ENCODE data around the gene ASB18.

The ASB18 gene

DNA sequence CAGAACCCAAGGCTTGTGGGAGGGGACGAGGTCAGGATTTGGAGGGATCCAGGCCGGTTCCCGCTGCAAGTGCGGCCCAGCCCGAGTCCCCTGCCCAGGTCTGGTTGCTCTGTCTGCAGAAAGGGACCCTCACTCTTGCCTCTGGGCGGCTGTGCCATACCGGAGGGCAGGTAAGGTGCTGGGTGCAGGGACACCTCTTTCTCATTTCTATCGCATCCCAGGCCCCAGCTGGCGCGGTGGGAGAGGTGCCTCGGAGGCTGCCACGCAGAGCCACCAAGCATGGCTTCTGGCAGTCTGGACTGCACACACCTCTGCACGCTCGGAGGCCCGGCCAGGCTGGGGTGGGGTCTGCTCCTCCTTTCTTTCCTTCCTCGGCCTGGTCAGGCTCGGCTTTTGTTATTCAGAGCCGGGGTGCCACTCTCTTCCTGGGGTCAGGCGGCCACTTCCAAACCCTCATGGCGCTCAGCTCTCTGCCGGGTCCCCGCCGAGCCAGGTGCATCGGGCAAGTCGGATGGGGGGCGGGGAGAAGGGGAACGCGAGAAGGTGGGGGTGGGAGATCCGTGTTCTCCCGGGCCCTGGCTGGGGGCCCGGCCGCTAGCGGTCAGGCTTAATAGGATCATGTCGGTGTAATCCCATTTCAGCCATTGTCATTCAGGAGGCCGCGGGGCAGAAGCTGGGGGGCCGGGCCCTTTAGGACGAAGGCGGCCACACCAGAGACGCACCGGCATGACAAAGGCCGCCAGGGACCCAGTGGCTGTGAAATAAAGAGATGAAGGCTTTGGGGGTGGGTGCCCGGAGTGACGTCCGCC lies 105.0 kb downstream of the ASB18 start:
- no peak for TF ChIP-seq ZNF274 (IDR thresholded peaks at IDR 0.05; ENCODE audit: low read depth, low read length)
- H3K4me3 ChIP-seq (ENCODE audit: low read length): no peak overlapping the region

- no peak for TF ChIP-seq ZNF274 (IDR thresholded peaks at IDR 0.05; ENCODE audit: low read depth, low read length)
- no peak overlapping the region for H3K4me3 ChIP-seq (ENCODE audit: low read length)
These were observed 106.2 kb downstream of the ASB18 start for GRCh38 chr2:236157815-236158498.

DNA sequence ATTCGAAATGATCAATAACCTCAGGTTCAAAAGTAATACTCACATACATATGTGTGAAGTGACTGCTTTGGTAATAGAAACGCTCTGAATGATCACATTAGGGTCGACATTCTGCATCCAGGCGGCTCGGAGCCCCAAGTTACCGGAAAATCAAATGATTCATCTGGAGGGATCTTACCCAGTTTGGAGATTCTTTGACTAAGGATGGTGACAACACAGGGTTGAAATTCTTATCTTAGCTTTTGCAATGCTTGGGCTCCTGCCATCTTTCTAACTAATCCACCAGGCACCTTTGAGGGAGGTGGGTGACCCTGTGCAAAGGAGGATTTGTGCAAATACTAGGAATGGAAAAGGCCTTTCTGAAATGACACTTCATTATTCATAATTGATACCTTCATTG lies 106.8 kb downstream of the ASB18 start:
- H3K4me3 ChIP-seq (ENCODE audit: low read length): no peak overlapping the region
- TF ChIP-seq ZNF274 (IDR thresholded peaks at IDR 0.05; ENCODE audit: low read depth, low read length): no peak

GRCh38 chr2:236156860-236157194 lies 107.4 kb downstream of the ASB18 start:
- TF ChIP-seq ZNF274 (IDR thresholded peaks at IDR 0.05; ENCODE audit: low read depth, low read length): no peak
- no peak overlapping the region for H3K4me3 ChIP-seq (ENCODE audit: low read length)

- TF ChIP-seq ZNF274 (IDR thresholded peaks at IDR 0.05; ENCODE audit: low read depth, low read length): no peak
- H3K4me3 ChIP-seq (ENCODE audit: low read length): no peak overlapping the region
These were observed 107.9 kb downstream of the ASB18 start for GRCh38 chr2:236156095-236156859.

DNA sequence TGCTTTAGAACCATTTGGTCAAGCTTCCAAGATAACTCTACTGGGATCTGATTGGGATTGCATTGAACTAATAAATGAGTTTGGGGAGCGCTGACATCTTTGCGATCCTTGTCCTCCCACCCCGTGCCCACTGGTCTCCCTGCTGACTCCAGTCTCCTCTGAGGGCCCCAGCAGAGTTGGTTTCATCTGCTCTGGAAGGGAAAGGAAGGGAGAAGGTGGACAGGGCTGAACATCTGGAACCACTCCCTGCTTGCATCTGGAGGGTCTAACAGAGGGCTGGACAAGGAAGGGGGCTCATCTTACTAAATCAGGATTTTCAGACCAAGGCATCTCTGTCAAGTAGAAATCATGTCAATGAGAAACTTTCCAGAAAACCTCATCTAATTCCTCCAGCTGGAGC lies 108.8 kb downstream of the ASB18 start:
- TF ChIP-seq ZNF274 (IDR thresholded peaks at IDR 0.05; ENCODE audit: low read depth, low read length): no peak
- H3K4me3 ChIP-seq (ENCODE audit: low read length): no peak overlapping the region

GRCh38 chr2:236146436-236146835 lies 117.8 kb downstream of the ASB18 start:
- no peak for TF ChIP-seq ZNF274 (IDR thresholded peaks at IDR 0.05; ENCODE audit: low read depth, low read length)
- H3K4me3 ChIP-seq (ENCODE audit: low read length): no peak overlapping the region

DNA sequence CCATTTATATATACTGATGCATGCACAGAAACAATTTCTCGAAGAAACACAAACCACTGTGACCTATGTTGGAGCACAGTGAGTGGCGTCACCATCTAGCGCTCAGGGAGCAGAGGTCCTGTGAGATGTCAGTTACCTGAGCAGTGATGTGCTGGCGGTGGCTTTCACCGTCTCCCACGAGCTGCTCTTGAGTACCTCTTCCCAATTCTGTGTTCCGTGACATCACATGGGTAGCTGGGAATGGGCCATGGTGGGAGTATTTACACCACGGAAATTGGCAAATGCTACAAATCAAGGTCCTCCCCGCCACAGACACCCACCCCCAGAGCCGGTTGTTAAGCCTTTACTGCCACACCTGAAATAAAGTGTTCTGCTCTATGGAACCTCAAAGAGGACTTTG lies 120.4 kb downstream of the ASB18 start:
- no peak for TF ChIP-seq ZNF274 (IDR thresholded peaks at IDR 0.05; ENCODE audit: low read depth, low read length)
- H3K4me3 ChIP-seq (ENCODE audit: low read length): no peak overlapping the region

All from GM08714 (cell line).